ENCODE data around the gene RPS19BP1. TPM values are rescaled to one million over a fixed set of nuclear protein-coding genes. Genes with fewer than 3 reads are reported as not detected.
A peak's percentile ranks its signal among the peaks of the same experiment; 100 is the strongest.

Gene RPS19BP1
- total RNA-seq, 1 experiment from 2014 or later = 286 TPM

GRCh38 chr22:39490966-39491680, 41.4 kb downstream of the RPS19BP1 start:
- no peak for DNase-seq (ENCODE audit: low read depth)

- DNase-seq (ENCODE audit: low read depth) = peak; percentile 73
These were observed 42.3 kb downstream of the RPS19BP1 start for GRCh38 chr22:39490135-39490798.

GRCh38 chr22:39489094-39490068, 43.2 kb downstream of the RPS19BP1 start:
- no peak for DNase-seq (ENCODE audit: low read depth)

- no peak for DNase-seq (ENCODE audit: low read depth)
These were observed 43.9 kb downstream of the RPS19BP1 start for GRCh38 chr22:39488563-39489083.

GRCh38 chr22:39487826-39488520, 44.6 kb downstream of the RPS19BP1 start:
- DNase-seq (ENCODE audit: low read depth) = no peak

- DNase-seq (ENCODE audit: low read depth) = no peak
These were observed 45.4 kb downstream of the RPS19BP1 start for GRCh38 chr22:39486951-39487825.

GRCh38 chr22:39482768-39483167, 49.8 kb downstream of the RPS19BP1 start:
- peak; percentile 26 for DNase-seq (ENCODE audit: low read depth)

GRCh38 chr22:39481595-39481994, 51.0 kb downstream of the RPS19BP1 start:
- no peak for DNase-seq (ENCODE audit: low read depth)

- DNase-seq (ENCODE audit: low read depth) = no peak
These were observed 51.5 kb downstream of the RPS19BP1 start for GRCh38 chr22:39481054-39481453.

GRCh38 chr22:39480557-39480956, 52.0 kb downstream of the RPS19BP1 start:
- DNase-seq (ENCODE audit: low read depth) = no peak

- no peak for DNase-seq (ENCODE audit: low read depth)
These were observed 53.3 kb downstream of the RPS19BP1 start for GRCh38 chr22:39479254-39479653.

Other genes starting within 250 kb of the RPS19BP1 start
- gene RPL3, start 213.1 kb downstream of the RPS19BP1 start, total RNA-seq (2014; rRNA removed; shearing (Covaris generic)) = 2,372 and 2,695 TPM in 2 replicates
- gene SYNGR1, start 182.8 kb downstream of the RPS19BP1 start, total RNA-seq (2014; rRNA removed; shearing (Covaris generic)) = 12.7 and 12.8 TPM in 2 replicates
- 17.5 and 18.4 TPM in 2 replicates for gene TAB1, start 133.0 kb downstream of the RPS19BP1 start, total RNA-seq (2014; rRNA removed; shearing (Covaris generic))
- 0.10 TPM in 2 replicates for gene MGAT3, start 75.7 kb downstream of the RPS19BP1 start, total RNA-seq (2014; rRNA removed; shearing (Covaris generic))
- 41.5 and 51.4 TPM in 2 replicates for gene MIEF1, start 30.5 kb downstream of the RPS19BP1 start, total RNA-seq (2014; rRNA removed; shearing (Covaris generic))
- gene ATF4, start 12.2 kb downstream of the RPS19BP1 start, total RNA-seq (2014; rRNA removed; shearing (Covaris generic)) = 408 and 466 TPM in 2 replicates
- gene CACNA1I, start 38.0 kb upstream of the RPS19BP1 start, total RNA-seq (2014; rRNA removed; shearing (Covaris generic)) = not detected in 2 replicates